Measurements from ENCODE around the gene IQCK. TPM values are rescaled to one million over a fixed set of nuclear protein-coding genes. Genes with fewer than 3 reads are reported as not detected.
"Not testable (repeated sequence)": the region's sequence is repeated elsewhere in the genome, so short reads cannot be mapped to it uniquely, and the experiment has no call there.

IQCK gene
- total RNA-seq, 1 donor from 2014 or later, result 19.9 TPM

- no peak for DNase-seq (ENCODE audit: low read depth)
- no peaks in the 10 kb centered on the region for H3K27me3 ChIP-seq (ENCODE audit: control insufficient read depth, insufficient read depth, low read length)
- H3K4me3 ChIP-seq (ENCODE audit: low read depth, low read length), result no peak overlapping the region
- peaks cover 2% of the 10 kb centered on the region for H3K36me3 ChIP-seq (ENCODE audit: control insufficient read depth, insufficient read depth, low read length)
- TF ChIP-seq CTCF (IDR thresholded peaks at IDR 0.05; ENCODE audit: insufficient read depth, low read length, poor library complexity, severe bottlenecking), result no peak
Measured at GRCh38 chr16:19710991-19711545, 7.0 kb upstream of the IQCK start.

- Histone ChIP-seq H3K27me3 (ENCODE audit: control insufficient read depth, insufficient read depth, low read length) (no peaks in the 10 kb centered on the region), H3K4me3 (ENCODE audit: low read depth, low read length) (no peak overlapping the region), H3K36me3 (ENCODE audit: control insufficient read depth, insufficient read depth, low read length) (peaks cover 2% of the 10 kb centered on the region)
- DNase-seq (ENCODE audit: low read depth), result no peak
- no peak for TF ChIP-seq CTCF (IDR thresholded peaks at IDR 0.05; ENCODE audit: insufficient read depth, low read length, poor library complexity, severe bottlenecking)
Measured at GRCh38 chr16:19711643-19712042, 6.4 kb upstream of the IQCK start.

- no peak for DNase-seq (ENCODE audit: low read depth)
- H3K4me3 ChIP-seq (ENCODE audit: low read depth, low read length), result no peak overlapping the region
- no peak for TF ChIP-seq CTCF (IDR thresholded peaks at IDR 0.05; ENCODE audit: insufficient read depth, low read length, poor library complexity, severe bottlenecking)
- peaks cover 2% of the 10 kb centered on the region for H3K36me3 ChIP-seq (ENCODE audit: control insufficient read depth, insufficient read depth, low read length)
- H3K27me3 ChIP-seq (ENCODE audit: control insufficient read depth, insufficient read depth, low read length), result no peaks in the 10 kb centered on the region
Measured at GRCh38 chr16:19712418-19713058, 5.5 kb upstream of the IQCK start.

GRCh38 chr16:19713697-19714096 is 4.4 kb upstream of the IQCK start:
- H3K36me3 ChIP-seq (ENCODE audit: control insufficient read depth, insufficient read depth, low read length), result peaks cover 2% of the 10 kb centered on the region
- no peaks in the 10 kb centered on the region for H3K27me3 ChIP-seq (ENCODE audit: control insufficient read depth, insufficient read depth, low read length)
- H3K4me3 ChIP-seq (ENCODE audit: low read depth, low read length), result no peak overlapping the region
- no peak for TF ChIP-seq CTCF (IDR thresholded peaks at IDR 0.05; ENCODE audit: insufficient read depth, low read length, poor library complexity, severe bottlenecking)
- no peak for DNase-seq (ENCODE audit: low read depth)

GRCh38 chr16:19715566-19715965 is 2.5 kb upstream of the IQCK start:
- Histone ChIP-seq H3K4me3 (ENCODE audit: low read depth, low read length) (no peak overlapping the region), H3K27me3 (ENCODE audit: control insufficient read depth, insufficient read depth, low read length) (no peaks in the 10 kb centered on the region), H3K36me3 (ENCODE audit: control insufficient read depth, insufficient read depth, low read length) (peaks cover 2% of the 10 kb centered on the region)
- no peak for DNase-seq (ENCODE audit: low read depth)
- no peak for TF ChIP-seq CTCF (IDR thresholded peaks at IDR 0.05; ENCODE audit: insufficient read depth, low read length, poor library complexity, severe bottlenecking)

GRCh38 chr16:19716183-19716582 is 1.9 kb upstream of the IQCK start:
- no peak for DNase-seq (ENCODE audit: low read depth)

GRCh38 chr16:19716728-19717127 is 1.3 kb upstream of the IQCK start:
- not testable (repeated sequence) for H3K27me3 ChIP-seq (ENCODE audit: control insufficient read depth, insufficient read depth, low read length); H3K36me3 ChIP-seq (ENCODE audit: control insufficient read depth, insufficient read depth, low read length); DNase-seq (ENCODE audit: low read depth)
- H3K4me3 ChIP-seq (ENCODE audit: low read depth, low read length), result peak overlapping the region; percentile 99

More at GRCh38 chr16:19716183-19716582, 1.9 kb upstream of the IQCK start:
- Histone ChIP-seq H3K27me3 (ENCODE audit: control insufficient read depth, insufficient read depth, low read length) (no peaks in the 10 kb centered on the region), H3K36me3 (ENCODE audit: control insufficient read depth, insufficient read depth, low read length) (peaks cover 2% of the 10 kb centered on the region), H3K4me3 (ENCODE audit: low read depth, low read length) (no peak overlapping the region)
- TF ChIP-seq CTCF (IDR thresholded peaks at IDR 0.05; ENCODE audit: insufficient read depth, low read length, poor library complexity, severe bottlenecking), result no peak

Data from kidney epithelial cell (primary cell).